ENCODE data around the gene PPIF.

PPIF gene

DNA sequence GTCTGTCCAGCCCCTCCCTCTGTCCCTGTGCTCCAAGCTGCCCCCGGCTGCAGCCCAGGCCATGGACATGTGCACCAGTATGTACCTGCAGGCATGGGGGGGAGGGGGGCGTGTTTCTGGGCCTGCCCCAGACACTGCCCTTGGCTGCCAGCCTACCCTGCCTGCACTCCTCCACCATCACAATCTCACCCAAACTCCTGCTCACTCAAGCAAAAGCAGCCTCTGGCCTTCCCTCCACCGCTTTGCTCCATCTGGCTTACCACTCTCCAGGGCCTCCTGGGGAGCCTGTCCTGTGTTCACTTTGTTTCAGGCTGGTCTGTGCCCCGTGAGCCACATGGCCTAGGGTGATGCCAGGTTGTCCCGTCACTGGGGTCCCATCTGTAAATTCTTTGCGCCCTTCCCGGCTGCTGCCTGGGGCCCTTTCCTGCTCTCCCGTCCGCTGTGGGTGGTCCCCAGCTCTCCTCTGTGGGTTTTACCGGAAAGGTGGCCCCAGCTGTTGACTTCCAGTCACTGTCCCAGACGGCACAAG lies 33.3 kb upstream of the PPIF start:
- no peak for DNase-seq (ENCODE audit: low read depth)

DNA sequence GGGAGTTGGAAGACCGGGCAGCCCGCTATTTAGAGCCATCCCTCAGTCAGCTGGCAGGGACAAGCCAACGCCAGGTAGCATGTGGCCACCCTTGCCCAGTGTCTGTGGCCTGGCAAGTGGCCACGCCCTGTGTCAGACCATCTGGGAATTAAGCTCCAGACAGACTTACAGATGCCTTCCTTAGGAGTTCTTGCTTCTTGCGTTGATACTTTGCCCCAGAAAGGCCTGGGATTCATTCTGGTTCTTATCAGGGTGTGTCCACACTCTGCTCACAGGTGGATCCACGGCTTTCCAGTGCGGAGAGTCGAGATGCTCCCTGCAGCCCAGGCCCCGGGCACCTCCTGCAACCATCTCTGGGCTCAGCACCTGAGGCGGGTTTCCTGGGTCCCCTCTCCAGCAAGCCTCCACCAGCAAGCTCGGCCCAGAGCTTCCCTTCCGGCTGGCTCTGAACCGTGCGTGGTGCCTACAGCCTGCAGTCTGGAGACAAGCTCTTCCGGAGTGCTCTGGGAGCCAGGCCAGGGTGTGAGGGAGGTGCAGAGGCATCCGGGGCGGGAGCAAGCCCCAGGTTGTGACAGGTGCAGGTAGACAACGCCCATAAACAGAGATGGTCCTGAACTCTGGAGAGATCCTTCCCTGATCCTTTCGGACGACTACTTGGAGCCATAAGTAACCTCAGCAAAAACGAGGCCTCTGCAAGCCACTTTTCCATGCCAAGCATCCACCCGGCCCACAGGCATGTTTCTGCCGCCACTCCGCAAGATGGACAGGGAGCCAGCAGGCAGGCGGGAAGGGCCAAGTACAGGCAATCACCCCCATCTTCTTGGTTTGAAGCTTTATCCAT lies 32.3 kb upstream of the PPIF start:
- no peak for DNase-seq (ENCODE audit: low read depth)

DNA sequence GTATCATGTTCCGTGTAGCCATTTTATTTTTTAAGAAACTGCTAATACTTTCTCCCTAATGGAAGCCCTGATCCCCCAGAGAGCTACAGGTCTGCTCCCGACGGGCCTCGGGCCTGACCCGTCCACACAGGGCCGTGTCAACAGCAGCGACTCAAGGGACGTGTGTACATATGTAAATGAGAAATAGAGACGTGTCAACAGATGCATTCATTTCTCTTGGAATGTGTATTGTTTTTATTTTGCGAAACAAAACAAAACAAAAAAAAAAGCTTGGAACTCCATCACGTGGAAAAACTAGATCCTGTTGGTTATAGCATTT lies 31.7 kb upstream of the PPIF start:
- DNase-seq (ENCODE audit: low read depth): no peak

DNA sequence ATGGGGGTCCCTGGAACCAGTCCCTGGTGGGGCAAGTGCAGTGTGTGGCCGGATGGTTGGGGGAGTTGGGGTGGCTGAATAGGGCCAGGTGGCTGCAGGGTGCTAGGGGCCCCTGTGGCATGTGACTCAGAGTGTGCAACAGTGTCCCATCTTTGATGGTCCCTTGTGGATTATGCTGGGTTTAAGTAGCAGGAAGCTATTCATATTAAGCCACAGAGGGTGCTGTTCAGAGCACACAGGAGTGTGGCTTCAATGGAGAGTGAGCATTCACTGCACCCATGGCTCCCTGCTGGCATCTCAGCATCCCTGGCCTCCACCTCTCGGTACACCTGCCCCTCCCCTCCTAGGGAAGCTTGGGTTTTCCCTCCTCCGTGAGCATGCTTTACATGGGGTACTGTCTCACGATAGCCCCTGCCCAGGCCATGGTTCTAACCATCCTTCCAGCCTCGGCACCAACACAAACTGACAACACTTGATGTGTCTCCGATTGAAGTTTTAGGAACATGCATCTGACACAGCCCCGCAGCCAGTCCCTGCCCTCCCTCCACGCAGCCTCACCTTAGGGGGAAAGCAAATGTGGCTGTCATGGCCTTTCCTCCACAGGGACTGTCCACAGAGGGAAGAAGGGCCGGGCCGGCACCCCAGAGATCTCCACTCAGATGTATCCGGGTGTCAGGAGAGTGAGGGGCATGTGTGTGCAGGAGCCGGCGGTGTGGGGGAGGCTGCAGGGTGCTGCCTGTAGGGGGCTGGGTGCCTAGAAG lies 30.4 kb upstream of the PPIF start:
- DNase-seq (ENCODE audit: low read depth): no peak

DNA sequence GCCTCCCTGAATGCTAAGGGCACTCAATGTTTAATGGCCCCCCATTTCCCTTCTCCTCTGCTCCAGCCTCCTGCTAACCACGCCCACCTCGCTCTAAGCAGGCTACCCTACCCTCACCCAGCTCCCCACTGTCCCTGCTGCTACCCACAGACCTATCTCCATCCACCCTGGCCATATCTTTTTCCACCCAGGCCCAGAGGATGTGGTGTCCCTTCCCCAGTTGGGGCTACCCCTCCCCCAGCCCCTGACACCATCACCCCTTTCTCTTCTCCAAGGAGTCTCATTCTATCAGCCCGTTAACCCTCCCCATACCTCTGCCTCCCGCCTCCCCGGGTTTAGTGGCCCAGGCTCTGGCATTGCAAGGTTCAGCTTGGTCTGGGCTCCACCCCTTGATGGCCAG lies 28.9 kb upstream of the PPIF start:
- DNase-seq (ENCODE audit: low read depth): no peak

DNA sequence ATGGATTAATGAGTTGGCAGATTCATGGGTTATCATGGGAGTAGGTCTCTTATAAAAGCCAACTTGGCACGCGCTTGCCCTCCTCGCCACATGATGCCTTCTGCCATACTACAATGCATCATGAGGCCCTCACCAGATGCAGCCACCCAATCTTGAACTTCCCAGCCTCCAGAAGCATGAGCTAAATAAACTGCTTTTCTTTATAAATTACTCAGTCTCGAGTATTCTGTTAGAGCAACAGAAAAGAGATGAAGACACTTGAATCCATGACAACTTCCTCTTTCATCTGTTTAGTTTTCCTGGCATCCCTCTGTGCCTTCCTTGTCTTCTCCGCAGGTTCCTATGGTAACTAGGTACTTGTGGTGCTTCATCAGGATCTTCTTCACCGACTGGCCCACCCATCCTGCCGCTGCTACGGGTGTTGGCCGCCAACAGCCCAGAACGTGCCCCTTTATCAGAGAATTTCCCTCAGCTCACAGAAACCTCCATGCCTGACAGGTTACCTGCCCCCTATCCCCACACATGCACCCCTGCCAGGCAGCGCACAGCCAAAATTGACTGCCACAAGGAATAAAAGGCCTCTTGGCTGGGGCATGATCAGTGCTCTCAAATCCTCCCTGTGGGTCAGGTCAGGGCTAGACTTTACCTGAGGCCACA lies 28.0 kb upstream of the PPIF start:
- DNase-seq (ENCODE audit: low read depth): no peak

DNA sequence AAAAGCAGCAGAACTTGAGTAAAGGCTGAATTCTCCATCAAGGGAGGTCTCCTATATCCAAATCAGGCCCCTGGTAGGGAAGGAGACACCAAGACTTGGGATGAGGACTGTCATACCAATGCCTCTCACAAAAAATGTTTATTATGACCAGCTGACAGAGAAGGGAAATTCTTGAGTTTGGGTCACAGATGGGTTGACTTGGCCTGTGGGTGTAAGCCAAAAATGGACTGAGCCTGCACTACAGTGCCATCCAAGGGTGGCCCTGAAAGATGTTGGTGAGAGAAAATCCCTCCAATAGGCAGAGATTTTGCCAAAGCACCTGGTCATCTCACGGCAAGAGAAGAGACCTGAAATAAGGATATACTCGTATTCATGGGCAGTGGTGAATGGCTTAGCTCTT lies 27.0 kb upstream of the PPIF start:
- no peak for DNase-seq (ENCODE audit: low read depth)

DNA sequence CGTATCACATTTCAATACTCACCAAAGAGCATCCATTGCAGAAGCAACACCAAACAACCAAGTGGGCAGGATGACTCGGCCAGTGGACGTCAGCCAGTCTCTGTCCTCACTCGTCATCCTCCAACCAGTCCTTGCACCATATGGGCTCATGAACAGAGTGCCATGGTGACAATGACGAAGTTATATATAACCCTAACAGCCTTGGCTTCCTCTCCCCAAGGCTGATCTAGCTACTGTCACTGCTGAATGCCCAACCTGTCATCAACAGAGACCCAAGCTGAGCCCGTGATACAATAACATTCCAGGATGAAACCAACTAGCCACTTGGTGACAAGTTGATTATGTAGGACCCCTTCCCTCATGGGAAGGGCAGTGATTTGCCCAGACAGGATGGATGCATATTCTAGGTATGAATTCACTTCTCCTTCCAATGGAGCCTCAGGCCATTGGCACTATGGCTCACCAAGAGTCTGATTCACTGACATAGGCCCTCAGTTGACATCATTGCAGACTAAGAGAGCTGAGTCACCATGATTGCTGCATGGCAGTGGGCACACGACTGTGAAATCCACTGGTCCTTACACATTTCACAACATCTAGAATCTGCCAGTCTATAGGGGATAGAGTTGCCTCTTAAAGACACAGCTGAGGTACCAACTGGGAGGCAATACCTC lies 26.3 kb upstream of the PPIF start:
- no peak for DNase-seq (ENCODE audit: low read depth)

DNA sequence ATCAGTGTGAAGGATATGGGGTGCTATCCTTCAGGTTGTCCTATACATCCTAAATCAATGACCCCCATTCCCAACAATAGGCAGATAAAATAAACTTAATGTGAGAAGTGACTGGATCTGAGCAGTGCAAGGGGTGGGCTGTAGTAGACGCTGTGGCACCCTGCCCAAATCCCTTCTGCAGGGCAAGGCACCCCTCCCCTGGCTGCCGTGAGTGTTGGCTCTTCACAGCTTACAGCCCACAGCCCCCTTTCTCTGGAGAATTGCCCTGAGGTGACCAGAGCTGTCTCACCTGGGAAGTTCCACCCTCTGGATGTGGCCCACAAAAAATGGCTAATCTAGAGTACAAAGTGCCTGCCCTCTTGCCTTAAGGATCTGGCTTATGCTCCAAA lies 25.8 kb upstream of the PPIF start:
- no peak for DNase-seq (ENCODE audit: low read depth)

DNA sequence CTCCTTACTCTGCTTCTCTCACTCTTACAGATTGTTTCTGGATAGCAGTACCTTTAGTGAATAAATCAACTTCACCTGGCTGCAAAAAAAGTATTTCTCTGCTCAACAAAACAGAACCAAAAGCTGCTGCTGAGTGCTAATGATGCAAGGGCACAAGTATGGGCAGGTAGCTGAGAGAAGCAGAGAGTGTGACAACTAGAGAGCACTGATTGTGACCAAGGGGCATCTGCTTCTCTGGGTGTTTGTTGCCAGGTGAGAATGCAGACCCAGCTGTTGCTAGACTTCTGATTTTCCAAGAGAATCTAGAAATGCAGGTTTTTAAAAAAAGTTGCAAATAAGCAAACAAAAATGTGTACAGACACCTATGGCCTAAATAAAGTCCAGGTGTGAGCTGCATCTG lies 25.3 kb upstream of the PPIF start:
- DNase-seq (ENCODE audit: low read depth): no peak

DNA sequence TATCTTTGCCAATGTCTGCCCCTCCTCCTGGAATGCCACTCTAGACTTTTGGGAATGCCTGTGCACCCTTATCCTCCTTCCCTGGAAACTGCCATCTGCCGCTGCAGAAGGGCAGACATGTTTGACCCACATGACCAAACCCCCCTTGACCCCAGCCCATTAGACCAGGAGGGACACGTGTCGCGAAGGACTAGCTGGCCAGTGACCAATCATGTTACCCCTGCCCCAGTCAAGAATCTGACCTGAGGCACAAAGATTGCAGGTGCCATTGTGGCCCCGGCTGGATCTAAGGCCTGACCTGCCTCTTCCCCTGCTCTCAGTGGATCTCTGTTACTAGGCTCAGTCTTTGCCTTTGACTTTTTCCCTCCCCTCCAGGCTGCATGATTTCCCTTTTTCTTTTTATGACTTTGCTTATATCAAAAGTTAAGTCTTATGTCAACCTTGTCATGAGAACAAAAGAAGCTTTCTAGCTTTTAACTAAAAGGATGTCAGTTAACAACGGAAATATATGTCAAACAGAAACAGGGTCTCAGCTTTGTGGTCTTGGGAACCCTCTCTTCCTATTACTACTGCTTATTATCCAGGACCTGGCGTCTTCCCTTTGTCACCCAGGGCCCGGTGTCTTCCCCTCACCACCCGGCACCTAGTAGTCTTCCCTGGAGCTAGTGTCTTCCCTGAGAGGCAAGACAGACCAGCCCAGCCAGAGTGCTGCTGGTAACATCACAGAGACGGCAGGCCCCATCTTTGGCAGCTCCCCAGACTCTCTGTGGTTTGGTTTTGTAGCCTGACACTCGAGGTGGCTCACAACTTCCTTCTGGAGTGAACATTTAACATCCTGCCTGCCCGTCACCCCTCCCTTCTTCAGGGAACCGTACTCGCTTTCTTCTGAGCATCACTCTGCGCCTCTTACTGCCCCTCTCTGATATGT lies 24.4 kb upstream of the PPIF start:
- DNase-seq (ENCODE audit: low read depth): peak; percentile 63

DNA sequence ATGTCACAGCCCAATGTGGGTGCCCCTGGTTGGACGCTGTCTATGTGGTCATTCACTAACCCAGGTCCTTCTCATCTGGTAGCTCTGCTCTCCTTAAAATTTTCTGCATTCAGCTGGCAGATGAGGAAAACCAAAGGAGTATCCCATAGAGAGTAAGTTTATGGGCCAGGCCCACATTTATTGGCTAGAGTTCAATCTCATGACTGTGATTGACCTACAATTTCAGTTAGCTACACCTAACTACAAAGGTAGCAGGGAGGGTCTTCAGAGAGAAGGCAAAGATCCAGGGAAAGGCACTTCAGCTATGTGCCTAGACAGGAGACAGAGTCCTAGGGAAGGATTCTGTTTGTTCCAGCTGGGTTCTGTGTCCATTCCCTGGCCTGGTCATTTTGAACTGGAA lies 23.7 kb upstream of the PPIF start:
- no peak for DNase-seq (ENCODE audit: low read depth)

DNA sequence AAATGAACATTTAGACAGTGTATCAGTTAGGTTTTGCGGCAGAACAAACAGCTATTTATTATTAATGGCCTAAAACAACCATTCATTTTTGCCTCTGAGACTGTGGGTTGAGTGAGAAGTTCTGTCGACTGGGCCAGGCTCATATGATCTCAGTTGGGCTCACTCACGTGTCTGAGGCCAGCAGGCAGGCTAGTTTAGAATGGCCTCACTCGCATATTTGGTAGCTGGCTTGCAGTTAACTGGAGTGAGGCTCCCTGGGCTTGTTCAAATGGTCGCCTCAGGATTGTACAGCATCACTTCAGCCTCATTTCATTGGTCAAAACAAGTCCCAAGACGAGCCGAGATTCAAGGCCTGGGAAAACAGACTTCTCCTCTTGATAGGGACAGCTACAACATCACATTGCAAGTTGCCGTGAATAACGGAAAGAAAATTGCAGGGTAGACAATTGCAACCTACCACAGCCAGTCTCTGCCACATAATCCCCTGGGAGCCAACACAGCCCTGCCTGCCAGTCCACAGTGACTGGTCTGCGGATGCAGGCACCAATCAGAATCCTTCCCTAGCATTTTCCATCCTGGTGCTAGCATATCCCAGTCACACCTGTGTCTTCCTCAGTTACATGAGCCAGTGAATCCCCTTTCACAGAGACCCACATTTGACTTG lies 23.1 kb upstream of the PPIF start:
- DNase-seq (ENCODE audit: low read depth): no peak

DNA sequence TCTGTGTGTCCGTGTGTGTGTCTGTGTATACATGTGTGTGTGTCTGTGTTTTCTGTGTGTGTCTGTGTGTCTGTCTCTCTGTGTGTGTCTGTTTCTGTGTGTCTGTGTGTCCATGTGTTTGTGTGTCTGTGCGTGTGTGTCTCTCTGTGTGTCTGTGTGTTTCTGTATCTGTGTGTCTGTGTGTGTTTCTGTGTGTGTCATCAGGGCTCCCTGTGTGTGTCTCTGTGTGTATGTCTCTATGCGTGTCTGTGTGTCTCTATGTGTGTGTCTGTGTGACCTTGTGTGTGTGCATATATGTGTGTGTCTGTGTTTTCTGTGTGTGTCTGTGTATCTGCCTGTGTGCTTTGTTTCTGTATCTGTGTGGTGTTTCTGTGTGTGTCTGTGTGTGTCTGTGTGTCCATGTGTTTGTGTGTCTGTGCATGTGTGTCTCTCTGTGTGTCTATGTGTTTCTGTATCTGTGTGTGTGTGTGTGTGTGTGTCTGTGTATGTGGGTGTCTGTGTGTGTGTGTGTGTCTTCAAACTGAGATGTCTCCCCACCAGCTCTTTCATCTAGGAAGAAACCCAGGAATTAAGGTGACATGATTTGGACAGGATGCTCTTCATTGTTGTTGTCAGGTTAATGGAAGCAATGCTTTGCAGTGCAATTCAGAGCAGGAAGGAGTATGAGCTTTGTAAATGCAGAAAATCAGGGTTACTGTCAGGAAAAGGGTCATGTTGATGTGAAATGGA lies 20.7 kb upstream of the PPIF start:
- DNase-seq (ENCODE audit: low read depth): no peak

DNA sequence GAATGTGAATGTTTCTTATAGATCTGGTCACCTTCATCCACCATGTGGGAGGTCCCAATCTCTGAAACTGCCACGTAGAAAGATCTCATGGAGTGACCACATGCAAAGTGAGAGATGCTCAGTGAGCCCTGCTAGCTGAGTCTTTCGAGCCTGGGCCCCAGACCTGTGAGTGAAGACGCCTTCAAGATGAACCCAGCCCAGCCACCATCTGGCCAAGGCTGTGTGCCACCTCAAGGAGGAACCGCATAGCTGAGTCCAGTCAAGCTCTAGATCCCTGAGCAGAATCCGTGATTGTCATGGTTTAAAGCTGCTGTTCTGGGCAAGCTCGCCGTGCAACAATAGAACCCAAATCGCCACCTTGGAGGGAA lies 20.2 kb upstream of the PPIF start:
- DNase-seq (ENCODE audit: low read depth): no peak

DNA sequence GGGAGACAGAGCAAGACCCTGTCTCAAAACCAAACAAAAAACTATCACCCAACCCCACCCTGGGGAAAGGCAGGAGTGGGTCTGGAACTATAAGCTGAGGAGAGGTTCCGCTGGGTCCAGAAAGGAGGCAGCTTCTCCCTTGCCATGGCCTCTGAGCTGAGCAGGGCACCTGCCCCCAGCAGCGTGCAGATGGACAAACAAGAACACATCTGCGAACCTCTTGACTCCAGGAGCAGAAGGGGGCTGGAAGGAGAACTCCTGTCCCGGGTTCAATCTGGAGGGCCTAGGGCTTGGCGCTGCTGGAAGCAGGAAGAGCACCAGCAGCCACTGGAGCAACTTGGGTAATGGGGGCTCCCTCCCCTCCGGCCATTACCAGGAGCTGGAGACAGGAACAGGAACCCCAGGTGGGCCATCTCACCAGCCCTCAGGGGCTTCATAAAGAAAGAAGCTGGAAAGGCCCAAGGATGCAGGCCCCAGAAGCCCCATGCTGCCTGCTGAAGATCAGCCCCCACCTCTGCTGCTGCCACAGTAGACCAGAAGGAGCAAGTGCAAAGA lies 19.0 kb upstream of the PPIF start:
- DNase-seq (ENCODE audit: low read depth): no peak

DNA sequence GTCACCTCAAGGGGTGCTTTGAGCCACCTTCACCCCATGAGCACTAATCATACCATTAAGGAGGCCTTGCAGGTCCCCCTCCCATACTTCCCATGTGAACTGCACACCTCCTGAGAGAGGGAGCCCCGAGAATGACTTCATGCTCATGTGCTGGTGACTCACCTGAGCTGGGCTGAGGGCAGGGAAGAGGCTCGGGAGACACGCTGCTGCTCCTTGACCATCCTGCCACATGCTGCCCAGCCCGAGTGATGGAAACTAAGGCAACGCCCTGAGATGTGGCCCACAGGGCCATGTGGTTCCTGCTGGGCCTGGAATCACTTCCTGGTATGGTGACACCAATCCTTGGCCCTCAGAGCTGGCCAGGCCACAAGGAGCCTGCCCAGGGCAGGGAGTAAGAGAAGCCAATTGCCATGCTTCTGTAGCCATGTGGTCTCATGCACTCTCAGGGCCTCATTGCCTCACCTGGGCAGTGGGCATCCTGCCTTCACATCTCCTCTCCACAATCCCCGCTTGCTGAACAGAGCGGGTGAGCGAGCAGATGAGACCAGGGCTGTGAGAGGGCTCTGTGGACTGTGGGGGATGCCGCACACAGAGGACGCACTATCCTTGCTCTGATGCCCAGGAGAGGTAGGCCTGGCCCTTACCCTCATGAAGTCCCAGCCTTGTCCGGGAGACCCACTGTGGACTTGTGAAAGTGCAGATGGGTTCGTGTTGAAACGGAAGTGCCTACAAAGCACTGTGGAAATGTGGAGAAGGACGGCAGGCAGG lies 18.3 kb upstream of the PPIF start:
- no peak for DNase-seq (ENCODE audit: low read depth)

DNA sequence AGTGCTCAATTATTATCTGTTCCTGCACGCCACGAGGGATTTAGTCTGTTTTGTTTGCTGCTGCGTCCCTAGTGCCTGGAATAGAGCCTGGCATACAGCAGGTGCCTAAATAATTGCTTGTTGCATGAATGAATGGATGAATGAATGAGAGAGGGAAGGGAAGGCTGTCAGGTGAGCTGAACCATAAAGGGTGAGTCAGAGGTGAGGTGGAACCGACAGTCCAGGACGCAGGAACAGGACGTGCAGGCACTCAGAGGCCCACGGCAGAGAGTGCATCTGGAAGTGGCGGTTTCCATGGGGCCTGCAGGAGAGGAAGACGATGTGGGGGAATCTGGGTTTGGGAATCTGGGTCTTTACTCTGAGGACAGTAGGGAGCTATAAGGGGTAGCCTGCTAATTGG lies 17.7 kb upstream of the PPIF start:
- DNase-seq (ENCODE audit: low read depth): no peak

DNA sequence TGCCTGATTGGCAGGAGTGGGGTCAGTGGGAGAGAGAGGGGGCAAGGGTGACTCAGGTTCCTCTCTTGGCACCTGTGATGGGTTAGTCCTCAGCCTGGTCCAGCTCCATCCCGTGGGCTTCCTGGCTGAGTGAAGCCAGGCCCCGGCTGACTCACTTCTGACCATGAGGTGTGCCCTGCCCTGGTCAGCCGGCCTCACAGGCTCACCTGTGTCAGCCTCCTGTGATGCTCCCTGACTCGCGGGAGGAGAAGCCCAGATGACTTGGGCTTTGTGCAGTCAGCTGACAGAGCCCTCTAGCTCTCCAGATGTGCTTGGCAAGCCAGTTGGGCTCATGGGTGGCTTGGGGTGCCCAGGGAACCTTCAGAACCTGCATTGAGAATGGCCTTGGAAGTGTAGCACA lies 16.0 kb upstream of the PPIF start:
- no peak for DNase-seq (ENCODE audit: low read depth)

Measured in activated T-cell treated with anti-CD3 and anti-CD28 coated beads for 48 hours (primary cell).